Cerebellar cortex (tissue), 1 donor: ENCODE data around the gene COMP.

ENCODE experiments used
- DNase-seq: peaks from one replicate; pipeline ENCODE4 v3.0.0-alpha.2; 2015; ENCODE audit warnings: low spot score

COMP gene

DNA sequence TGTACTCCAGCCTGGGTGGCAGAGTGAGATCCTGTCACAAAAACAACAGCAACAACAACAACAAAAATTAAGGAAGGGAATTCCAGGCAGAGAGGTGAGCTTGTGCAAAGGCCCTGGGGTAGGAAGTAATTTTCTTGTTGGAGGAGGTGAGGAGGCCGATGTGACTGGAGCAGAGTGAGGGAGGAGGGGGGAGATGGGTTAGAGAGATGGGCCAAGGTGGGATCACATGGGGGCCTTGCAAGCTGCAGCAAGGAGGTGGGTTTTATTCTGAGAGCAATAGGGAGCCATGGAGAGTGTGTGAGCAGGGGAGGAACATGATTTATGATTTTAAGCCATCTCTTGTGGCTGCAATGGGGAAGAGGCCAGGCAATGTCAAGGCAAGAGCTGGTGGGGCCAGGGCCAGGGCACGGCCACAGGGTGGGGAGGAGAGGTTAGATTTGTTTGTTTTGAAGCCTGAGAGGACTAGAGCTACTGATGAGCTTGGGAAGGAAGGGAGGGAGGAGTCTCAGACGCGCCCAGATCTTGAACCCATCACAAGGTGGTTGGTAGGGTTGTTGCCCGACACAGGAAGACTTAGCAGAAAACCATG is 12.5 kb upstream of the COMP start:
- DNase-seq = no peak

DNA sequence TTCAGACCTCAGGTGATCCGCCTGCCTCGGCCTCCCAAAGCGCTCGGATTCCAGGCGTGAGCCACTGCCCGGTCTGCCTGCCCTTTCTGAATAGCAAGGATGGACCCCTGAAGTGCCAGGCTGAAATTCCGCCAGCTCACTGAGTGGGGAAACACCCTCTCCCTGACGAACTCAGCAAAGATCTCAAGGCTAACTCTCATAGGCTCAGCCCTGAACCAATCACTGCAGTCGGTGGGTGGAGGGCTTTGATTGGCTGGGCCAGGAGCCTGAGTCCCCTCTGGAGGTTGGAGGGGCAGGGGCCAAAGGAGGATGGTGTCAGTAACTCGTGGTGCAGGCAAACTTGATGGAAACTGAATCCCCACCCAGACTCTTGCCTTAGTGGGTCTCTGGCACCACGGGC is 11.2 kb upstream of the COMP start:
- no peak for DNase-seq

DNA sequence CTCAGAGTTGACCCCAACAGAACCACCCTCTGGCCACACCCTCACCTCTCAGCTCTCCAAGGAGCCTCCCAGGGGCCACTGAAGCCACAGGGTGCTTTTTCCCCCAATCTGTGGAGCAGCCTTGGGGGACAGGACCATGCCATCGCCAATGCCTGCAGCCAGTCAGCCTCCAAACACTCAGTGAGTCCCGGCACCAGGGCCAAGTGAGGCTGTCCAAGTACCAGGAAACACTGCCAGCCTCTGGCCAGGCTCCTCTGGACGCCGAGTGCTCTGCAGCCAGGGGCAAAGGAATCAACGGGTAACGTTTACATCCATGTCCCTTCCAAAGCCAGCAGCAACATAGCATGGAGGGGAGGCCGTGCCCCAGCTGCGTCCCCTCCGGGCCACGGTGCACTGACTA is 9.5 kb upstream of the COMP start:
- no peak for DNase-seq

DNA sequence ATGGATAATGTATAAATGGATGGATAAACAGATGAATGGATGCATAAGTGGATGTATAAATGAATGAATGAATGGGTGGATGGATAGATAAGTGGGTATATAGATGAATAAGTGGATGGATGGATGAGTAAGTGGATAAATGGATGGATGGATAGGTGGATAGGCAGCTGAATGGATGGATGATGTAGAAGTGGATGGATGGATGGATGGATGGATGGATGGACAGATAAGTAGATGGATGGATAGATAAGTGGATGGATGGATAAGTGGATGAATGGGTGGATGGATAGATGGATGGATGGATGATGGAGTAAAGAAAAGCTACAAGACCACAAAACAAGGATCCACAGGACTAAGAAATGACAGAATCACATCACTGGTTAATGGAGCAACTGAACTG is 9.0 kb upstream of the COMP start:
- no peak for DNase-seq

DNA sequence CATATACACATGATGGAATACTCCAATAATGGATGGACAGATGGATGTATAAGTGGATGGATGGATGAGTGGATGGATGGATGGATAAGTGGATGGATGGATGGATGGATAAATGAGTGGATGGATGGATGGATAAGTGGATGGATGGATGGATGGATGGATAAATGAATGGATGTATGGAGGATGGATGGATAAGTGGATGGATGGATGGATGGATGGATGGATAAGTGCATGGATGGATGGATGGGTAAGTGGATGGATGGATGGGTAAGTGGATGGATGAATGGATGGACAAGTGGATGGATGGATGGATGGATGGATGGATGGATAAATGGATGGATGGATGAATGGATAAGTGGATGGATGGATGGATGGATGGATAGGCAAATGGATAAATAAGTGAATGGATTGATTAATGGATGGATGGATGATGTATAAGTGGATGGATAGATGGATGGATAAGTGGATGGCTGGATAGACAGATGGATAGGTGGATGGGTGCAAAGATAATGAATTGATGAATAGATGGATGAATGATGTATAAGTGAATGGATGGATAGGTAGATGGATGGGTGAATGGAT is 8.4 kb upstream of the COMP start:
- no peak for DNase-seq

DNA sequence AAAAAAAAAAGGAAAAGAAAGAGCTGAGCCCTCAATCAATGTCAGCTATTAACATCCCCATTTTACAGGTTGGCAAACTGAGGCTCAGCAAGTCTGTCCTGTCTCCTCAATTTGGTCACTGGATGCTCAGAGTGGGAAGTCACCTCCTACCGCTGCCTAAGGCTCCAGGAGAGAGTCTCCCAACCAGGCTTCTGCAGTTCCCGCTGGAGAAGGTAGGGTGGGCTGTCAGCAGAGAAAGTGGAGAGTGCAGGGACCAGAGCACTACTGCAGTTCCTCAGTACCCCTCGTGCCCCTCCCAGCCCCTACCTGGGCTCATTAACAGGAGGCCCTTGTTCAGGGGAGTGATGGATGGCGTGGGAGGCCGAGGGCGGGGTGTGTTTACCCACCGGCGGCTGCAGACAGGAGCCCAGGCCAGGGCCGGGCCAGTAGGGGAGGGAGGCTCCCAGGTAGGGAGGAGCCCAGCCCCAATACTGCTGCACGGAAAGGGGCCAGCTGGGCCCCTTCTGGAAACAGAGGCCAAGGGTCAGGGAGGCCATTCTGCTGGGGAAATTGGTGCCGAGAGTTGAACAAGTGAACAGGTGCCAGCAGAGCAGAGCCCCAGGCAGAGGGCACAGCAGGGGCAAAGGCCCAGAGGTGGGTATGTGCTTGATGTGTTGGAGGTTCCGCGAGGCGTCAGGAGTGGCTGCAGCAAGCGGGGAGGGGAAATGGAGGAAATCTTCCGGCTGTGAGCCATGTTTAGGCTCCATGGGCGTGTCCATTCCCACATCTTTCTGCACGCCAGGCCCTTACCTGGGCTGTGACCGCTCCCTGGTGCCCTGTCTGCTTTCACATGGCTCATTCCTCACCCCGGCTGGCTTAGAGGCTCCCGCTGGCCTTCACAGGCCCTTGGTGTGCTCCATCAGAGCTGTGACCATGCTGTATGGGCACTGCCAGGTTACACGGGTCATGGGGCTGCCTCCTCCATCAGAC is 7.6 kb upstream of the COMP start:
- no peak for DNase-seq

DNA sequence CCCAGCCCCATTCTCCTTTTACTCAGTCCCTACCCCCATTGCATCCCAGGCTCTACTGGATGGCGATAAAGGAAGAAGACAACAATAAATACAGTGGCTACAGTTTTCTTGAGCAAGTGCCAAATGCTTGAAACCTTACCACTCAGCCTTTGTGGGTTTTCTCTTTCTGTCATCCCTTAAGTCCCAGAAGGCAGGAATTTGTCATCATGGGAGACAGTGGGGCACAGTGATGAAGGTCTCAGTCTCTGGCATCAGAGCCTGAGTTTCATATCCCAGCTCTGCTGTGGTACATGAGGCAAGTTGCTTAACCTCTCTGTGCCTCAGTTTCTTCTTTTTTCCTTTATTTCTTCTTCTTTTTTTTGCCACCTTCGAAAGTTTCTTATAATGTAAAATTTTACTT is 5.1 kb upstream of the COMP start:
- DNase-seq = no peak

DNA sequence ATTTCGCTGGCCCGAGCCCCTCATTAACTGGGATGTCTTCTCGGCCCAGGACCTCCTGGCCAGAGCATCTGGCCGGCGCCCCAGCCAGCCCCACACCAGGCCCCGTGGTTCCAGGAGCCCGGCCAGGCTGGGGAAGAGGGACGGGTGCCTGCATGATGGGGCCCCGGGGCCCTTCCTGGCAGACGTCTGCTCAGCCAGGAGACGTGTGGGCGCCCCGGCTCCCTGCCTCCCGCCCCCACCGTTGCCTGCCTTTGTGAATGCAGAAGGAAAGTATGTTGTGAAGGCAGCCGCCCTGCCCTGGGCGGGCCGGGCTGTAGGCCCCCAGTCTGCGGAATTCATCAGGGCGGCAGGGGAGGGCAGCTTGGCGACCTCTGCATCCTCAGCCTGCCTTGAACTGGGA is 4.4 kb upstream of the COMP start:
- no peak for DNase-seq

DNA sequence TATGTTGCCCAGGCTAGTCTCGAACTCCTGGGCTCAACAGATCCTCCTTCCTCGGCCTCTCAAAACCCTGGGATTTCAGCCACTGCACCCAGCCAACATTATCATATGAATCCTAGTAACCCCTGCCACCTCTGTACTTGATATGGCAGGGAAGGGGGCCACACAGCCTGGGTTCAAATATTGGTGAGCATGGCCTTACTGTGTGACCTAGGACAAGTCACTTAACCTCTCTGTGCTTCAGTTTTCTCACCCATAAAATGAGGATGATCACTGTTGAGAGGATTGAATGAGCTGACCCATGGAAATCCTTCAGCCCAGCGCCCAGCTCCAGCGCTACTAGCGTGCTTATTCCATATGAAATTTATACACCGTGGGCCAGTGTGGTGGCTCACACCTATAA is 3.6 kb upstream of the COMP start:
- DNase-seq = no peak

DNA sequence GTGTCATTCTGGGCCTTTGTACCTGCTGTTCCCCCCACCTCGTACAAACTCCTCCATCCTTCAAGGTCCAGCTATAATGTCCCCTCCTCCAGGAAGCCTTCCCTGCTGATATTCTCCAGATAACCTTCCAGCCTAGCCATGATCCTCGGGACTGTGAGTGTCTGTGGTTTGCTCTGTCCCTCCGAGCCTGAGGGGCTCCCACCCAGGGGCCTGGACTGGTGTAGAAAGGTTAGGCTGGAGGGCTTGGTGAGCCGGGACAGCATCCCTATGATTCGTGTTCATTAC is 2.9 kb upstream of the COMP start:
- DNase-seq = no peak

DNA sequence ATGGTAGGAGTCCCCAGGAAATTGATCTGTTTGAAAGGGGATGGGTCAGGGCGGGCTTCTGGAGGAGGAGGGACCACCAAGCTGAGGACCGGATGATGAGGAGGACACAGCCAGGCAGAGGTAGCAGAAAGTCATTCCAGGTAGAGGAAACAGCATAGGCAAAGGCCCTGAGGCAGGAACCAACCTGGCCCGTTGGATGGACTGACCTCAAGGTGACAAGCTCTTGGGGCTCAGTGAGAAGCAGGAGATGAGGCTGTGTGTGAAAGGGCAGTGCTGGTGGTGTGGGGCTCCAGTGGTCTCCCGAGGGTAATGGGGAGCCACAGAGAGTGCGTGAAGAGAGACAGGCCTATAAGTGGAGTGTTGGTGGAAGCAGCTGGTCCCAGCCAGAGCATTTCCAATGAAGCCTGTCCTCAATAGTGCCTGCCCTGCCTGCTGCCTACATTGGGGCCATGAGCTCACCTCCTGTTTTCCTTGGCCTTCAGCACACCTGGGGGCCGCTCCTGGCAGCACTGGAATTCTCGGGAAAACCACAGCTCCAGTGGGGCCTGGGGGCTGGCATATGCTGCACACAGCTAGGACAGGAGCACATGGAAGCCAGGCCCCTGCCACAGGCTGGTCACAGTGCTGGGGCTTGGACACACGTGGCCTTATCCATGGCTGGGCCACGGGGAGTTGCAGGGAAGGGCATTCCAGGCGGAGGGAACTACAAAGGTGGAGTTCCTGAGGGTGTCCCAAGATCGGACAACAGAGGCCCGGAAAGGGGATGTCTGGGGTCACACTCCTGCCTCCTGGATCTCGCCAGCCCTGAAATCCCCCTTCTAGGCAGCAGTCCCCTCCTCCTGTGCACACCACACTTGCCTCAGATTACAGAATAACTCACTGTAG is 2.3 kb upstream of the COMP start:
- DNase-seq = no peak

DNA sequence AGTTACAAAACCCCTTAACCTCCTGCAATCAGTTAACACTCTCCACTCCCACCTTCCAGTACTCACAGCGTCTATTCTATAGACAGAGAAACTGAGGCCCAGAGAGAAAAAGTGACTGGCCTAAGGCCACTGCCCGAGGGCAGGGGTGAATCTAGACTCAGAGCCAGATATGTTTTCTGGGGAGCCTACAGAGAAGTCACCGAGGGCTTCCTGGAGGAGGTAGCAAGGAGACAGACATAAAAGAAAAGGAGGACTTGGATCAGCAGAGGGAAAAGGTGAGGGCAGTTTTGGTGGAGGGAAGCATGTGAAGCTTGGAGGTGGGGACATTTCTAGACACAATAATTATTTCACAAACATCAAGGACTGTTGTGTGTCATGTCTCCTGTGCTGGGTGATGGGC is 1.6 kb upstream of the COMP start:
- no peak for DNase-seq

DNA sequence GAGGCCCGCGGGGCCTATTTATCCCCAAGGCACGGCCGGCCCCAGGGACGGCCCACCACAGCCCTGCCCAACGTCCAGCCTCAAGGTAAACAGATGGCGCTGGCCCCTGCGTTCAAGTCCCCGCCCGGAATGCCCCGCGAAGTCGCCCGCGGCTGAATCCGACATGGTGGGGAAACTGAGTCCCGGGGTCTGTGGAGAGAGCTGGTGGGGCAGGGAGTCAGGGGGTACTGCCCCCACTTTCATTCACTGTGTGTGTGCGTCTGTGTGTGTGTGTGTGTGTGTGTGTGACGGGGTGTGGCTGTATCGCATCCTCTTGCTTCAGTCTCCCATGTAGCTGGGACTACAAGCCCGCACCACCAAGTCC is 192 bp upstream of the COMP start:
- no peak for DNase-seq

DNA sequence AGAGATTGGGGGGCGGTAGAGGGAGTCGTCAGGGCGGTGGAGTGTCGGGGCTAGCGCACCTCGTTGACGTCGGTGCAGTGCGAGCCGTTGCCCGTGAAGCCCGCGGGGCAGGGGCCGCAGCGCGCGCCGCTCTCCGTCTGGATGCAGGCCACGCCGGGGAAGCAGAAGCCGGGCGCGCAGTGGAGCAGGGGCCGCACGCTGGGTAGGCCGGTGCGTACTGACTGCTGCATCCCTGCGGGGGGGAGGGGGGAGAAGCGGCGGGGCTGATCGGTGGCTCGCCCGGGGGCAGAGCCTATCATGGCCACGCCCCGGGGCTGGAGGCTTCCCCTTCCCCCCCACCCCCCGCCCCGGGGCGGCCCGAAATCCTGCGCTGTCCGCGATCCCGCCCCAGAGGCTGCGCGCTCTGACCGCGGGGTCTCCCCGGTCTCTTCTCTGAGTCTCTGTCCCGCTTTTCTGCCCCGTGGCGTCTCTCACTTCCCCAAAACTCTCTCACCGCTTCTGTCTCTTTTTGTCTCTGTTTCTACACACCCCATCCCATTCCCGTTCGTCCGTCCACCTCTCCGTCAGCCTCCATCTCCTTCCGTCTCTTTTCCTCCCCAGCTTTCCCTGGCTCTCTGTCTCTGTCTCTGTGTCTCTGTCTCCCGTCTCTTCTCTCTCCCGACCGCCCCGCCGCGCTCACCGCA is 1.1 kb downstream of the COMP start:
- DNase-seq = no peak

DNA sequence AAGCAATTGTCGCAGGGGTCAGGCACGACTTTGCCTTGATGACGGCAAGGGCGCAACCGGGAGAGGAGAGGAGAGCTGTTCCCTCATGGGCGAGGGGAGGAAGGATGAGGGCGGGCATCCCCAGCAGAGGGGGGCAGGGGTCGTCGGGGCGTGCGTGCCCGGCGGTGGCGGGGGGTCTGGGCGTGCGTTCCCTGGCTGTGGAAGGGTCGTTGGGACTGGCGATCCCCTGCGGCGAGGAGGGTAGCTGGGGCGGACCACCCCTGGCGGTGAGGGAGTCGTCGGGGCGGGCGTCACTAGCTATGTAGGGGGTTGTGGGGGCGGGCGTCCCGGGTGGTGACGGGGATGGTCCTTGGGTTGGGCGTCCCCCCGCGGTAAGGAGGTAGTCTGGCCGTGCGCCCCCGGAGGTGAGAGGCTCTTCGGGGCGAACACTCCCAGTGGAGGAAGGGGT is 1.7 kb downstream of the COMP start:
- no peak for DNase-seq

DNA sequence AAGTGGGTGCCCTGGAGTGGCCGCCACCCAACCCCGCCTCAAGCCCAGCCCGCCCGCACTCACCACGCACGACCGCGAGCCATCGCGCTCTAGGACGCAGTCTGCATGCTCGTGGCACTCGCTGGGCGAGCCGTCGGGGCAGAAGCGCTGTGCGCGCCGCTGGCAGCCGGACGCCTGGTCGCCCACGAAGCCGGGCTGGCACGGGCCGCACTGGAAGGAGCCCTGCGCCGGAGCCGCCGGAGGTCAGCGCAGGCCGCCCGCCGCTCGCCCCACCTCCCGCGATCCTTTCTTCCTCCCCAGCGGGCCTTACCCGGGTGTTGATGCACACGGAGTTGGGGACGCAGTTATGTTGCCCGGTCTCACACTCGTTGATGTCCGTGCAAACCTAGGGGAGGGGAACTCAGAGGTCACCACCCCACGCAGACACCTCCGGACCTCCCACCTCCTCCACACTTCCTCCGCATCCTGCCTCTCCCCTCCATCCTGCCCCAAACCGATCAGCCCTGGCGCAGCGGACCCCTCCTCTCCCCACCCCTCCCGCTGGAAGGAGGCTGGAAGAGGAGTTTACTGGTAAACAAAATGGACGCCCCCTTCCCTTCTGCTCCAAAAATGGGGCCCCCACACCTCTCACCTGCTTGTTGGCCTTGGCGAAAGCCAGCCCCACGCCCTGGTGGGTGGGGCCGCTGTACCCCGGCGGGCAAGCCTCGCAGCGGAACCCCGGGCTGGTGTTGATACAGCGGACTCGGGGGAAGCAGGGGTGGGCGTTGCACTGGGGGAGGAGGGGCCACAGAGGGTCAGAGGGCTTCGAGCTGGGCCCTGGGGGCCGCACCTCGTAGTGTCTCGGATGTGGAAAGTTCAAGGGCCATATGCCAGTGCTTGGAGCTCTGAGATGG is 2.3 kb downstream of the COMP start:
- DNase-seq = no peak

DNA sequence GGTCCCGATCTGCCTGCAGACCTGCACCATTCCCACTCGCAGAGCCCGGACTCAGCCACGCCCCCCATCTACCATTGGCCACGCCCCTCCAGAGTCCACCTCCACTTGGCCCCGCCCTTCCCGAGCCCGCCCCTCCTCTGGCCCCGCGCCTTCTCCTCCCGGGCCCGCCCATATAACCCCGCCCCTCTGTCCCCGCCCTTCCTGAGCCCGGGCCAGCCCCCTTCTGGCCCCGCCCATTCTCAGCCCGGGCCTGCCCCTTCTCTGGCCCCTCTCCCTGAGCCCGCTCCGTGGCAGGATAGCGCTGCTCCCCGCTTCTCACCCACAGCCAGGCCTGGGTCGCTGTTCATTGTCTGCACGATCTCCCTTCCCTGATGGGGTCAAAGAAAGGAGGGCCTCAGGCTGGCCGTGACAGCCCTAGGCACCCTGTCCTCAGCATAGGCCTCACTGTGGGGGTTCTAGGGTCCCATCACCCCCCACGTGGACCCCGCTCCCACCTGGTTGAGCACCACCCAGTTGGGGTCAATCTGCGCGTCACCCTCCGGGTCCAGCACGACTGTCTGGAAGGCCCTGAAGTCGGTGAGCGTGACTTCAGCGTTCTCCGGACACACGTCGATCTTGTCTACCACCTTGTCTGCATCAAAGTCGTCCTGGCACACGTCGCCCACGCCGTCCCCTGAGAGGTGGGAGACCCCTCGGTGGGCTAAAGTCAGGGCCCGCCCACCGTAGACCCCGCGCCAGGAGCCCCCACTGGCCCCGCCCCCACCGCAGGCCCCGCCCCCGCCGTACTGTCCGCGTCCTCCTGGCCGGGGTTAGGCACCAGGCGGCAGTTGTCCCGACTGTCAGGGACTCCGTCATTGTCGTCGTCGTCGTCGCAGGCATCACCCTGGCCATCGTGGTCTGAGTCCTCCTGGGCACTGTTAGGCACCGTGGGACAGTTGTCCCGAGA is 5.7 kb downstream of the COMP start:
- DNase-seq = peak; percentile 62

DNA sequence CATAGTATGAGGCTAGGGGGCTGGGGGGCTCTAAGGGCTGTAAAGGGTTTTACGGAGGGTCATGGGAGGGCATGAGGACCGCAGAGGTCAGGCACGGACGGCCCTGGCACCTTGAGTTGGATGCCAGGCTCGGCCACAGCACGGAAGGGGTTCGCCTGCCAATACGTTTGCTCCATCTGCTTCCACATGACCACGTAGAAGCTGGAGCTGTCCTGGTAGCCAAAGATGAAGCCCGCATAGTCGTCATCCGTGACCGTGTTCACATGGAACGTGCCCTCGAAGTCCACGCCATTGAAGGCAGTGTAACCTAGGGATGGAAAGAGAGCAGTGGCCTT is 6.4 kb downstream of the COMP start:
- DNase-seq = peak; percentile 49

DNA sequence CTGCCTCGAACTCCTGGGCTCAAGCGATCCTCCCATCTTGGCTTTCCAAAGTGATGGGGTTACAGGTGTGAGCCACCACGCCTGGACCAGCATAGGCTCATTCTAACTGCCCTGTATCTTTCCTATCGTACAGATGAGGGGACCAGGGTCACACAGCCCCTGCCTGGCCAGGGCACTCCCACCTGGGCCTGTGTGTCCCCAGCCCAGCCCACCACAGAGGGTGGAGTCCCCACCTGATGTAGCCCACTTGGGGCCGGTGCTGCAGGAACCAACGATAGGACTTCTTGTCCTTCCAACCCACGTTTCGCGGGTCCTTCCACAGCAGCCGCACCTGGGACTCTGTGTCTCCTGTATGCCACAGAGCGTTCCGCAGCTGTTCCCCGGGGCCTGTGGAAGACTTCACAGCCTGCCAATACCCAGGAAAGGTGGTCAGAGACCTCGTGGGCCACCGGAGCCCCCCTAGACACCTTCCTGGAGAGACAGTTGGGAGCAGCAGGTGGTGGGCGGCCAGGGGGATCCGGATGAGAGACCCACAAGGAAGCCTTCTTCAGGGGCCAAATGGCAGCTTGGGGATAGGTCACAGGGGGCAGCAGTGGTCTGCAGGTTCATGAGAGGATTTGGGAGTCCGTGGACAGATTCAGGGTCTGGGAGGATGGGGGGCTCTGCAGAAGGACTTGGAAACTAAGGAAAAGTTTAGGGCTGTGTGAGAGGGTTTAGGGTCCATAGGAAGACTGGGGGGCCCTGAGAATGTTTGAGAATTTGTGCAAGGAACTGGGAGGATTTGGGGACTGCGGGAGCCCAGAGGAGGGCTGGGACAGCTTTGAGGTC is 6.9 kb downstream of the COMP start:
- DNase-seq = no peak
